Activated naive CD8-positive, alpha-beta T cell treated with anti-CD3 and anti-CD28 coated beads for 36 hours (primary cell): ENCODE results near the gene CD2BP2. TPM values are rescaled to one million over a fixed set of nuclear protein-coding genes. Genes with fewer than 3 reads are reported as not detected.

Experiments
- total RNA-seq, 2 experiments: library from RNA; stranded (reverse); gene quantifications; one replicate each; pipeline ENCODE4 v1.2.3, GENCODE V29; 2021

CD2BP2 gene
- total RNA-seq, 2 experiments from 2014 or later, result 60.7 to 66.8 TPM

Other genes starting within 250 kb of the CD2BP2 start
- gene GDPD3, start 241.8 kb downstream of the CD2BP2 start, total RNA-seq, result 1 to 10 TPM; 1.7 to 4.3 TPM
- gene MAPK3, start 232.1 kb downstream of the CD2BP2 start, total RNA-seq, result 10 to 100 TPM; 38.9 to 41.6 TPM
- 100 to 1,000 TPM; 972 to 977 TPM for gene CORO1A, start 171.7 kb downstream of the CD2BP2 start, total RNA-seq
- 100 to 1,000 TPM; 252 to 257 TPM for gene BOLA2B, start 161.6 kb downstream of the CD2BP2 start, total RNA-seq
- gene SLX1A, start 161.4 kb downstream of the CD2BP2 start, total RNA-seq, result 10 to 100 TPM; 64.2 to 65.7 TPM
- 10 to 100 TPM in 1 of 2 experiments, 1 to 10 TPM in 1; 9.6 to 12.3 TPM for gene SULT1A3, start 156.1 kb downstream of the CD2BP2 start, total RNA-seq
- 1 to 10 TPM; 6.8 to 8.1 TPM for gene NPIPB13, start 106.8 kb downstream of the CD2BP2 start, total RNA-seq
- gene TBC1D10B, start 15.2 kb upstream of the CD2BP2 start, total RNA-seq, result 10 to 100 TPM; 43.2 to 45.7 TPM
- gene MYL11, start 19.5 kb upstream of the CD2BP2 start, total RNA-seq, result 1 to 10 TPM; 1.2 to 1.5 TPM
- gene SEPTIN1, start 27.3 kb upstream of the CD2BP2 start, total RNA-seq, result 100 to 1,000 TPM; 162 to 163 TPM
- 10 to 100 TPM in 1 of 2 experiments, 1 to 10 TPM in 1; 9.5 to 10.2 TPM for gene ZNF48, start 40.1 kb upstream of the CD2BP2 start, total RNA-seq
- 1 to 10 TPM; 4.2 to 5.2 TPM for gene ZNF771, start 52.3 kb upstream of the CD2BP2 start, total RNA-seq
- 100 to 1,000 TPM; 181 to 183 TPM for gene DCTPP1, start 74.7 kb upstream of the CD2BP2 start, total RNA-seq
- 10 to 100 TPM; 80.1 to 80.6 TPM for gene SEPHS2, start 90.6 kb upstream of the CD2BP2 start, total RNA-seq
- 100 to 1,000 TPM; 233 to 235 TPM for gene ITGAL, start 117.4 kb upstream of the CD2BP2 start, total RNA-seq
- gene ZNF768, start 171.3 kb upstream of the CD2BP2 start, total RNA-seq, result 10 to 100 TPM; 11.4 to 11.8 TPM
- 10 to 100 TPM; 10.9 to 11.2 TPM for gene ZNF747, start 179.6 kb upstream of the CD2BP2 start, total RNA-seq
- gene ZNF764, start 203.1 kb upstream of the CD2BP2 start, total RNA-seq, result 10 to 100 TPM; 11.9 to 12.1 TPM
- 1 to 10 TPM; 7.1 to 7.6 TPM for gene ZNF688, start 216.4 kb upstream of the CD2BP2 start, total RNA-seq
- gene ZNF785, start 230.4 kb upstream of the CD2BP2 start, total RNA-seq, result 1 to 10 TPM; 6.4 to 7.8 TPM